C1 segment of cervical spinal cord (tissue), 14 donors: Measurements from ENCODE around the gene MIF4GD.

ENCODE experiments used
- DNase-seq, 14 donors: peaks; one replicate each; lab custom pipeline; 2025; lab: John Stamatoyannopoulos, UW

MIF4GD gene

DNA sequence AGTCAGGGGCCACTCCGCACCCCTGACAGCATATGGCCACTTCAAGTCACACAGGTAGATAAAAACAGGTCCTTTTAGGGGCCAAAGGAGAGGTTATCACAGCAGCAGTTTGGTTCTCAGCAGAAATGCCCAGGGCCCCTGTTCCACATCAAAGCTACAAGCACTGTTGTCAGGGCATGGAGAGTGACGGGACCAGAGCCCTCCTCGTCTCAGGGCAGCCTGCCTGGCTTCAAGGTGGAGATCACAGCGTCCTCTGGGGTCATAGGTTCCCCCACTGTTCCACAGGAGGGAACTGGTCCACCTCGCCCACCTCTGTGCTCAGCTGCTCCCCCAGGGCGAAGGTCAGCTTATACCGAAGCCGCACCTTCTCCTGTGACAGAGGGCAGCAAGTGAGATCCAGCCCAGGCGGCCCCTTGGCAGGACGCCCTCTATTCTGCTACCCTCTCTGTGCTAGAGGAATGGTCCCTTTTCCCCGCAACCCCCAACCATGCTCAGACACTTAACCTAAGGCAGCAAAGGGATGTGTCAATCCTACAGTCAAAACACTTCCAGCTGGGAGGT lies 32.9 kb downstream of the MIF4GD start:
- DNase-seq = no peak

DNA sequence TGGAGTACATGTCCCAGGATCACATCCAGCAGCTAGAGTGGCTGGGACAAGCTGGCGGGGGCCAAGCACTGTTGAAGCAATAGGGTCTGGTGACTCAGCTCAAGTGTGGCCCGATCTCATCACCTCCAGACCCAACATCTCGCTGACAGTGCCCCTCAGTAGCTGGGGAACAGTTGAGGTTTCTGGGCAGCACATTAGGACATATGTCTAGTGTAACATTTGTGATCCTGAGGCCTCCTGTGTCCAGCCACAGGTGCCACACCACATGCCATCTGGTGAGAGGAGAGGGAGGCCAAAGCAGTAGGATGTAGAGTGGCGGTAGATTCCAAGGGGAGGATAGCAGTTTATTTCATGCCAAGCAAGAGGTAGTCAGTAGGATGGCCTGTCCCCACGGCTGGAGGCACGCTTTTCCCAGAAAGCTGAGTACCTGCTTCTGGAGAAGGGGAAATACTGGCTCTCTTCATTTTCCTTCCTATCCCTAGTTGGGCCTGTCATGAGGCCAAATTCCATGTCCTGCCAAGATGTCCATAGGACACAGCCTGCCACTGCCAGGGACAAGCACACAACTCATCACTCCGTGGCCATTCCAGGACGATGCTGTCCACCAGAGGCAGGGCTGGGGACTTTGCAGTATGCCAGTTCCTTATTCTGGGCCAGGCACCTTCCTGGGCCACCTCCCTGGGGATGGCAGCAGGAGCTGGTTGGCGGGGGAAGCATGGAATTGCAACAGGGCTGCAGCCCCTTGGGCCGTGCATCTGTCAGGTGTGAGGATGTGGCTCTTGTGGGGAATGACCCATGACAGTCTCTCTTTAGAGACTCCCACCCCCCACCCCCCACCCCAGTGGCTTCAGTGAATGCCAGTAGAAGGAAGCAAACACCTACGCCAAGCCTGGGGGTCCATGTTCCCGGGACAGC lies 33.7 kb downstream of the MIF4GD start:
- peak in 2 of 14 donors; percentile 20 to 95 for DNase-seq

GRCh38 chr17:75232786-75233185 lies 38.2 kb downstream of the MIF4GD start:
- no peak for DNase-seq

GRCh38 chr17:75231741-75232464 lies 39.1 kb downstream of the MIF4GD start:
- peak in 2 of 14 donors; percentile 17 to 88 for DNase-seq

GRCh38 chr17:75231071-75231470 lies 40.0 kb downstream of the MIF4GD start:
- no peak for DNase-seq

DNA sequence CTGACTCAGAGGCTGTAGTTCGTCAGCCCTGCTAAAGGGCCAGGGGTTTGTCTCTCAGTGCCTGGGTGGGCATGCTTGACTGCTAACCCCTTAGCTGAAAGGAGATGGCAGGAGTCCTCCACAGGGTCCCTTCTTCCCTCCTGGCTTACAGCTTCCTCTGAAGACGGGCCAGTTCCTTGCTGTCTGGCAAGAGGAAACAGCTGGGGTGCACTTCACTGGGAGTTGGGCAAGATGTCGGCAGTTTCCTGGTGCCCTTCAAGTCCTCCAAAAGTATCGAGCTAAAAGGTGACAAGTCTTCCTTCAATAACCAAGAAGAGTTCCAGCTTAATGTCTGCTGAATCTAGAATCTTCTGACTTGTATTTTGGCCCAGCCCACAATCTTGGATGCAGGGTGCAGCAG lies 42.2 kb downstream of the MIF4GD start:
- DNase-seq = peak in 1 of 14 donors; percentile 20

DNA sequence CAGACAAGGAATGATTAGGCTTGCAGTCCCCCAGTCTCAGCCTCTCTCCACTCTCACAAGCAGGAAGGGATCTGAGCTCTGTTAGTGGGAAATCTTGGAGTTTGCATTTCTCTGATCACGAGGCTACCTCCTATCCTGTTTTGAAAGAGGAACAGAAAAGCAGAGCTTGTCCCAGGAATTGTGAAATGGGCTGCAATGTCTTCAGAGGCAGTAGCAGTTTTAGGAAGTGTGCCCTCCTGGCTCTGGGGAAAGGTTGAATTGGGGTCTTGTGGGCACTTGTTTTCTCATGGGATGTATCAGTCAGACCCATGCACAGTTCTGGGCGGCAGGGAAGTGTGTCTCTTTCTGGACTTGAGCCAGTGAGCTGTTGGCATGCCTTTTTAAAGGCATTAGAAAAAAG lies 42.7 kb downstream of the MIF4GD start:
- DNase-seq = peak in 5 of 14 donors; percentile 13 to 43 (median 42)

DNA sequence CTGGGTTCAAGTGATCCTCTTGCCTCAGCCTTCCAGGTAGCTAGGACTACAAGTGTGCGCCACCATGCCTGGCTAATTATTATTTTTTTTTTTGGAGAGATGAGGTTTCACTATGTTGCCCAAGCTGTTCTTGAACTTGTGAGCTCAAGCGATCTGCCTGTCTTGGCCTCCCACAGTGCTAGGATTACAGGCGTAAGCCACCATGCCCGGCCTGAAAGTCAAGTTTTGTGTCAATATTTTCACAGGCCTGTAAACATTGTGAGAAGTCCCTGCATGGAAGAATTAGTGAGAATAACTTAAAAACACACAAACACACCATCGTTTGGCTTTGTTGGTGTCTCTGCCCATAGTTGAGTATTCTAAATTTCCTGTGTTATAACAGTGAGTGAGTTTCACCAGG lies 43.3 kb downstream of the MIF4GD start:
- no peak for DNase-seq

GRCh38 chr17:75225016-75225415 lies 46.0 kb downstream of the MIF4GD start:
- peak in 1 of 14 donors; percentile 34 for DNase-seq

DNA sequence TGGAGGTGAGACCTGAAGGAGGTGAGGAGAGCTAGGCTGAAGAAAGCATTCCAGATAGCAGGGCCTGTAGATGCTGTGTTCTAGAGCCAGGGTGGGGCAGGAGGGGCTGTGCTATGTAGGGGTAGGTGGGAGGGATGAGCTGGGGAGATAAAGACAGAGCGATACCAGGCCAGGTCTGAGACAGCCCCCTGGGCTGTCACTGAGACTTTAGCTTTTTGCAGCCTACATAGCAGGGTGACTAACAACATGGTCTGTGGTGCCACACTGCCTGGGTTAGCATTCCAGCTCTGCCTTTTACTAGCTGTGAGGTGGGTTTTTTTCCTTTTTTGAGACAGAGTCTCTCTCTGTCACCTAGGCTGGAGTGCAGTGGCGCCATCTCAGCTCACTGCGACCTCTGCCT lies 51.2 kb downstream of the MIF4GD start:
- DNase-seq = no peak

DNA sequence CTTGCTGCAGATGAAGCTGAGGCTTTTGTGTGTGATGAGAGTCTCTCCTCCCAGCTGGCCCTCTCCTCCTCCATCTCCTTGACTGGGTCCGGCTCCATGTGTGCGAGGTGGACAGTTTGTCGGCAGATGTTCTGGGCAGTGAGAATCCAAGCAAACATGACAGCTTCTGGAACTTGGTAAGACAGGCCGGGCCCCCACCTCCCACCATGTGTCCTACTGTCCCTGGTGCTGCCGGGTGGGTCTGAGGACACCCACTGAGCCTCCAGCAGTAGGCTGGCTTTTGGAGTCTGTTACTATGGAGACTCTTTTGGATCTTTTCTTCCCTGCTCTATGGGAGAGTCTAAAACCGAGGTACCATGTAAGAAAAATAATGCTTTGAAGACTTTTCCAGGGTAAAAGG lies 52.9 kb downstream of the MIF4GD start:
- no peak for DNase-seq
